Measurements from ENCODE around the gene DNAH5. TPM values are rescaled to one million over a fixed set of nuclear protein-coding genes. Genes with fewer than 3 reads are reported as not detected.

Gene DNAH5
- total and polyA plus RNA-seq, 2 of the 8 experiments (the other 6 are each of a cell fraction or from before 2014, with no cell fraction given) = 0.30 to 0.73 TPM

GRCh38 chr5:13643734-13644133 lies 300.8 kb downstream of the DNAH5 start:
- ChIA-PET POLR2A (ENCODE audit: partially characterized antibody) (no interaction called here), CTCF (ENCODE audit: partially characterized antibody) (no interaction called here)
- Histone ChIP-seq H3K4ac (replicated peaks; ENCODE audit: insufficient read length, low read depth, low read length) (no peak overlapping the region), H3K23me2 (ENCODE audit: low read depth, low read length) (no peaks in the 10 kb centered on the region), H3K9ac (replicated peaks in 1 of 4; ENCODE audit: extremely low read depth in 1 of 4, low read depth in 3 of 4, low read length in 3 of 4) (no peak overlapping the region), H4K5ac (ENCODE audit: insufficient read length, low read depth, low read length) (no peak overlapping the region), H3K4me1 (replicated peaks in 1 of 4; ENCODE audit: control insufficient read depth in 3 of 4, insufficient read depth in 4 of 4, low read length in 3 of 4) (no peaks in the 10 kb centered on the region), H3K23ac (ENCODE audit: insufficient read length) (no peak overlapping the region), H3K36me3 (ENCODE audit: control insufficient read depth in 2 of 4, insufficient read depth in 4 of 4, low read length in 3 of 4) (no peaks in the 10 kb centered on the region), H3K9me3 (ENCODE audit: insufficient read depth in 2 of 2, low read depth in 1 of 2, low read length in 1 of 2) (no peaks in the 10 kb centered on the region), H2BK15ac (ENCODE audit: low read length) (no peak overlapping the region), H3K18ac (ENCODE audit: extremely low read depth, low read length) (no peak overlapping the region), H3K27me3 (replicated peaks in 1 of 4; ENCODE audit: control insufficient read depth in 3 of 4, extremely low read depth in 1 of 4, insufficient read depth in 3 of 4, low read length in 3 of 4) (no peaks in the 10 kb centered on the region), H3K27ac (ENCODE audit: low read depth, low read length) (no peak overlapping the region), H3K4me2 (ENCODE audit: insufficient read depth in 1 of 2, low read depth in 2 of 2, low read length in 2 of 2) (no peak overlapping the region), H2AFZ (ENCODE audit: low read length) (no peak overlapping the region), H3K14ac (ENCODE audit: insufficient read length) (no peak overlapping the region), H2BK5ac (ENCODE audit: low read depth, low read length) (no peak overlapping the region), H2BK120ac (replicated peaks; ENCODE audit: low read depth, low read length) (no peak overlapping the region), H3K79me2 (ENCODE audit: control insufficient read depth in 1 of 2, insufficient read depth in 2 of 2, low read length in 2 of 2) (no peaks in the 10 kb centered on the region), H4K8ac (ENCODE audit: extremely low read depth, insufficient read depth, low read length) (no peak overlapping the region), H3K4me3 (ENCODE audit: extremely low read depth in 1 of 4, insufficient read depth in 2 of 4, low read depth in 3 of 4, low read length in 4 of 4) (no peak overlapping the region), H3K56ac (replicated peaks; ENCODE audit: insufficient read length, low read depth, low read length) (no peak overlapping the region), H3K79me1 (ENCODE audit: low read depth, low read length) (no peaks in the 10 kb centered on the region), H4K91ac (replicated peaks; ENCODE audit: insufficient read length, low read length) (no peak overlapping the region), H2BK20ac (ENCODE audit: low read length) (no peak overlapping the region), H4K20me1 (replicated peaks in 1 of 2; ENCODE audit: control insufficient read depth in 1 of 2, insufficient read depth in 2 of 2, low read length in 2 of 2) (no peaks in the 10 kb centered on the region), H2AK5ac (ENCODE audit: low read depth, low read length) (no peak overlapping the region), H2BK12ac (ENCODE audit: low read depth, low read length) (no peak overlapping the region)
- no peak for TF ChIP-seq SP2 (IDR thresholded peaks at IDR 0.05; ENCODE audit: low read length)
- no peak for DNase-seq (ENCODE audit: low read depth in 1 of 2, low spot score in 2 of 2)
- FAIRE-seq = no peak
- 95% methylated on average over 1 of the region's 1 CpG; no CpG with 5 or more reads in 1 of the 2 experiments for WGBS, 2 experiments (ENCODE audit: extremely low coverage in 1 of 2, insufficient coverage in 1 of 2, insufficient read length in 1 of 2, insufficient replicate concordance in 2 of 2, low coverage in 1 of 2, low lambda C conversion rate in 2 of 2, missing lambda C conversion rate in 1 of 2)

All from H1 (cell line).